CD14-positive monocyte (primary cell): Measurements from ENCODE around the gene APP. TPM values are rescaled to one million over a fixed set of nuclear protein-coding genes. Genes with fewer than 3 reads are reported as not detected.

Experiments
- DNase-seq, 3 donors: peaks; one replicate each; pipeline ENCODE4 v3.0.0-alpha.2; 2011 to 2022
- H2AFZ ChIP-seq: 2 replicates; pipeline ENCODE4 v1.6.0; 2012; ENCODE audit warnings: mild to moderate bottlenecking, low read depth, low read length, inconsistent platforms; ENCODE audit not compliant: insufficient read depth, poor library complexity, severe bottlenecking
- H3K27ac ChIP-seq, 2 donors: 1 replicate in 1 of 2; 2 replicates in 1 of 2; pipeline ENCODE4 v1.5.1; 2012 to 2013; ENCODE audit warnings: low read length in 2 of 2, control low read depth in 1 of 2, inconsistent platforms in 1 of 2, low read depth in 1 of 2, mild to moderate bottlenecking in 1 of 2
- H3K27me3 ChIP-seq, 2 donors: one replicate each; pipeline versions ENCODE4 v1.6.0 to v1.6.1; 2011 to 2013; ENCODE audit warnings: low read length in 2 of 2; ENCODE audit not compliant: control insufficient read depth in 2 of 2, insufficient read depth in 2 of 2
- H3K36me3 ChIP-seq, 2 donors: replicated peaks in 1 of 2; 1 replicate in 1 of 2; 2 replicates in 1 of 2; pipeline versions ENCODE4 v1.5.1 to v1.6.1; 2012 to 2013; ENCODE audit warnings: low read length in 2 of 2, control low read depth in 1 of 2, inconsistent platforms in 1 of 2, mild to moderate bottlenecking in 1 of 2; ENCODE audit not compliant: insufficient read depth in 2 of 2, control insufficient read depth in 1 of 2
- H3K4me1 ChIP-seq, 2 donors: 1 replicate in 1 of 2; 2 replicates in 1 of 2; pipeline versions ENCODE4 v1.5.1 to v1.6.1; 2012 to 2013; ENCODE audit warnings: low read length in 2 of 2, control low read depth in 1 of 2, inconsistent platforms in 1 of 2, mild to moderate bottlenecking in 1 of 2, moderate library complexity in 1 of 2; ENCODE audit not compliant: insufficient read depth in 2 of 2, control insufficient read depth in 1 of 2
- H3K4me2 ChIP-seq: replicated peaks from 2 replicates; pipeline ENCODE3; 2012; ENCODE audit warnings: low read length, moderate library complexity, mild to moderate bottlenecking; ENCODE audit not compliant: poor library complexity, severe bottlenecking; ENCODE audit errors: extremely low read depth
- H3K4me3 ChIP-seq, 3 experiments: fragments of 200-600 bp in 1 of 3; sonication (generic) in 1 of 3; replicated peaks in 1 of 3; 1 replicate in 2 of 3; 2 replicates in 1 of 3; pipeline ENCODE4 v1.5.1; 2011 to 2013; ENCODE audit warnings: low read length in 3 of 3, mild to moderate bottlenecking in 3 of 3, control low read depth in 2 of 3, low read depth in 2 of 3, inconsistent platforms in 1 of 3, moderate library complexity in 1 of 3
- H3K79me2 ChIP-seq: 2 replicates; pipeline ENCODE4 v1.6.0; 2012; ENCODE audit warnings: mild to moderate bottlenecking, control low read depth, inconsistent platforms, low read length, moderate library complexity; ENCODE audit not compliant: insufficient read depth
- H3K9ac ChIP-seq: 2 replicates; pipeline ENCODE4 v1.6.0; 2017; ENCODE audit warnings: low read length, mild to moderate bottlenecking; ENCODE audit not compliant: insufficient read depth, poor library complexity, severe bottlenecking
- H3K9me3 ChIP-seq, 2 donors: replicated peaks in 1 of 2; 1 replicate in 1 of 2; 2 replicates in 1 of 2; pipeline versions ENCODE4 v1.5.1 to v1.6.1; 2012 to 2013; ENCODE audit warnings: low read length in 2 of 2, control low read depth in 1 of 2; ENCODE audit not compliant: control insufficient read depth in 1 of 2, insufficient read depth in 1 of 2
- H4K20me1 ChIP-seq: 2 replicates; pipeline ENCODE4 v1.6.0; 2012; ENCODE audit warnings: mild to moderate bottlenecking, low read length, control low read depth, moderate library complexity; ENCODE audit not compliant: insufficient read depth
- H3K27ac Mint-ChIP-seq, 7 donors: one replicate each; pipeline ENCODE4 v1.8.0; 2020; ENCODE audit warnings: mild to moderate bottlenecking in 7 of 7, mixed read lengths in 7 of 7, moderate library complexity in 6 of 7, inconsistent platforms in 2 of 7
- H3K27me3 Mint-ChIP-seq, 3 donors: one replicate each; pipeline ENCODE4 v1.8.0; 2021 to 2022; ENCODE audit warnings: low read depth in 3 of 3, mild to moderate bottlenecking in 3 of 3, mixed read lengths in 3 of 3, moderate library complexity in 3 of 3, inconsistent platforms in 1 of 3
- H3K36me3 Mint-ChIP-seq, 2 donors: one replicate each; pipeline ENCODE4 v1.8.0; 2020; ENCODE audit warnings: mixed read lengths in 2 of 2, inconsistent platforms in 1 of 2, mild to moderate bottlenecking in 1 of 2
- H3K4me1 Mint-ChIP-seq: one replicate; pipeline ENCODE4 v1.8.0; 2020; ENCODE audit warnings: mild to moderate bottlenecking, mixed read lengths
- H3K4me3 Mint-ChIP-seq, 2 donors: one replicate each; pipeline ENCODE4 v1.8.0; 2020; ENCODE audit warnings: mild to moderate bottlenecking in 2 of 2, mixed read lengths in 2 of 2, moderate library complexity in 1 of 2
- H3K9me3 Mint-ChIP-seq, 7 donors: one replicate each; pipeline ENCODE4 v1.8.0; 2020 to 2022; ENCODE audit warnings: mixed read lengths in 7 of 7, mild to moderate bottlenecking in 6 of 7, moderate library complexity in 6 of 7, inconsistent platforms in 2 of 7
- WGBS: methylation state at CpG from one replicate; pipeline ENCODE4 v1.1.5; 2013; ENCODE audit warnings: missing lambda C conversion rate; ENCODE audit not compliant: insufficient coverage; 5-methylcytosine and 5-hydroxymethylcytosine counted together
- intact Hi-C, 2 donors: fragments of 100-400 bp; cut with micrococcal nuclease; formaldehyde crosslinking; loops; one replicate each; pipeline versions ENCODE4 v1.15.0 to v1.15.1; 2023
- polyA plus RNA-seq, 3 donors: library from polyadenylated mRNA; depleted of rRNA in 1 of 3; unstranded in 2 of 3; stranded (reverse) in 1 of 3; fragments of 300-500 nt in 2 of 3; fragments of >200 nt in 1 of 3; fragmentation: Illumina TruSeq in 2 of 3; gene quantifications; 1 replicate in 2 of 3; 2 replicates in 1 of 3; pipeline ENCODE4 v1.2.3, GENCODE V29; 2012 to 2021
- TF ChIP-seq, protein P1 (sequence below): fragments of 200-600 bp; IDR thresholded peaks from one replicate; pipeline ENCODE4 v1.8.0; 2022; ENCODE audit warnings: antibody characterized with exemption, mild to moderate bottlenecking

The APP gene
- polyA plus RNA-seq, 3 donors, result 28.0 to 118 (median 35.1) TPM

DNA sequence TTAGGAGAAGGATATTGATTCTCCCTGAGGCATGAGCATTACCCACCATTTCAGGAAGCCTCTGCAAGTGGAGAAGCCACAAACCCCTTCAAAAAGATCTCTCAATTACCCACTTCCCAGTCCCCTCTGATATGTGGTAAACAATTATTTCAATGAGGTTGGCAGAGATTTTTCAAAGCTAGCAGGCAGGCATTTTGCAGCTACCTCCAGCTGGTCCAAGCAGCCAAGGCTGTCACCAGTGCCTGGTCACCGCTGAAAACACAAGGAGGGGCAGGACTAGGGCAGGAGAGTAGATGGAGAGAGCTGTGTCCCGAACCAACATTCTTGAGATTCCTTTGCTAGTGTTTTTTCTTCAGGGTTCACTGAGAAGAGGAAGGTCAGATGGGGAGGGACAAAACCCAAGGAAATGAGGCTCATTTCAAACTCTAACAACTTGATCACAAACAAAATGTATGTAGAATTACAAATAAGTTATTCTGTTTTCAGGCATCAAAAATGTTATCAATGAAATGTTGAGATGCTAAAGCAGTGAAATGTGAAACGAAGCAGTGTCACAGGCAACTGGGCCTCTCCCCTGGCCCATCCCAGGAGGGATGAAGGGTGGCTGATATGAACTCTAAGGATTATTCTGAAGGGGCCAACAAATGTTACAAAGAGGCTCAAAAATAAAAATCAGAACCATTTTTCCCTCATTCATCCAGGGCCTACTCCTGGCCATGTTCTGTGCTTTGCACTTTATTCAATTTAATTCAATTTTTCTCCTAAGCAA lies 22.3 kb downstream of the APP start:
- Histone ChIP-seq H3K36me3 (peaks cover 0 to 7% of the 10 kb centered on the region in 2 donors), H3K9me3 (no peaks in the 10 kb centered on the region), H3K79me2 (peaks cover 55% of the 10 kb centered on the region), H4K20me1 (peaks cover 26% of the 10 kb centered on the region), H3K27me3 (no peaks in the 10 kb centered on the region), H3K4me1 (peaks cover 7 to 10% of the 10 kb centered on the region in 2 donors), H2AFZ (no peak overlapping the region), H3K9ac (no peak overlapping the region), H3K4me3 (no peak overlapping the region), H3K4me2 (no peak overlapping the region), H3K27ac (peak overlapping the region in 1 of 2 donors; percentile 56)
- Mint-ChIP-seq H3K27ac (peak overlapping the region in 5 of 7 donors; percentile 35 to 75 (median 57)), H3K4me1 (peaks cover 5% of the 10 kb centered on the region), H3K36me3 (peaks cover 11 to 16% of the 10 kb centered on the region in 2 donors), H3K4me3 (no peak overlapping the region), H3K9me3 (no peaks in the 10 kb centered on the region), H3K27me3 (no peaks in the 10 kb centered on the region)
- TF ChIP-seq, protein P1, sequence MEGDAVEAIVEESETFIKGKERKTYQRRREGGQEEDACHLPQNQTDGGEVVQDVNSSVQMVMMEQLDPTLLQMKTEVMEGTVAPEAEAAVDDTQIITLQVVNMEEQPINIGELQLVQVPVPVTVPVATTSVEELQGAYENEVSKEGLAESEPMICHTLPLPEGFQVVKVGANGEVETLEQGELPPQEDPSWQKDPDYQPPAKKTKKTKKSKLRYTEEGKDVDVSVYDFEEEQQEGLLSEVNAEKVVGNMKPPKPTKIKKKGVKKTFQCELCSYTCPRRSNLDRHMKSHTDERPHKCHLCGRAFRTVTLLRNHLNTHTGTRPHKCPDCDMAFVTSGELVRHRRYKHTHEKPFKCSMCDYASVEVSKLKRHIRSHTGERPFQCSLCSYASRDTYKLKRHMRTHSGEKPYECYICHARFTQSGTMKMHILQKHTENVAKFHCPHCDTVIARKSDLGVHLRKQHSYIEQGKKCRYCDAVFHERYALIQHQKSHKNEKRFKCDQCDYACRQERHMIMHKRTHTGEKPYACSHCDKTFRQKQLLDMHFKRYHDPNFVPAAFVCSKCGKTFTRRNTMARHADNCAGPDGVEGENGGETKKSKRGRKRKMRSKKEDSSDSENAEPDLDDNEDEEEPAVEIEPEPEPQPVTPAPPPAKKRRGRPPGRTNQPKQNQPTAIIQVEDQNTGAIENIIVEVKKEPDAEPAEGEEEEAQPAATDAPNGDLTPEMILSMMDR, result no peak
- intact Hi-C loops, result no loop called here
- 100% methylated on average over 1 of the region's 3 CpGs for WGBS
- DNase-seq, result no peak

- Histone ChIP-seq H3K4me1 (peaks cover 7 to 10% of the 10 kb centered on the region in 2 donors), H3K79me2 (peaks cover 49% of the 10 kb centered on the region), H3K36me3 (peaks cover 0 to 7% of the 10 kb centered on the region in 2 donors), H3K27ac (no peak overlapping the region), H3K27me3 (no peaks in the 10 kb centered on the region), H3K4me3 (no peak overlapping the region), H3K9ac (no peak overlapping the region), H4K20me1 (peaks cover 23% of the 10 kb centered on the region), H3K9me3 (no peaks in the 10 kb centered on the region), H3K4me2 (no peak overlapping the region), H2AFZ (no peak overlapping the region)
- WGBS, result no CpG with 5 or more reads among the region's 4 CpGs
- Mint-ChIP-seq H3K27me3 (no peaks in the 10 kb centered on the region), H3K9me3 (no peaks in the 10 kb centered on the region), H3K27ac (peak overlapping the region in 1 of 7 donors; percentile 28), H3K36me3 (peaks cover 12 to 16% of the 10 kb centered on the region in 2 donors), H3K4me3 (no peak overlapping the region), H3K4me1 (peaks cover 5% of the 10 kb centered on the region)
- intact Hi-C loops, result no loop called here
- TF ChIP-seq, protein P1, result no peak
- DNase-seq, result no peak
Observed at GRCh38 chr21:26147535-26147934, 23.0 kb downstream of the APP start.
